GM23248 (cell line): ENCODE results near the gene FAM216B. TPM values are rescaled to one million over a fixed set of nuclear protein-coding genes. Genes with fewer than 3 reads are reported as not detected.

ENCODE experiments used
- DNase-seq: peaks from one replicate; pipeline ENCODE4 v3.0.0-alpha.2; 2015
- H2AFZ ChIP-seq: fragments of 200-600 bp; sonication (generic); 2 replicates; pipeline ENCODE4 v1.6.1; 2016; ENCODE audit warnings: antibody characterized with exemption
- H3F3A ChIP-seq: fragments of 200-600 bp; sonication (generic); 2 replicates; pipeline ENCODE4 v1.6.1; 2016; ENCODE audit warnings: mild to moderate bottlenecking, antibody characterized with exemption, mixed run types; ENCODE audit not compliant: insufficient read depth
- H3K27ac ChIP-seq: fragments of 200-600 bp; sonication (generic); 2 replicates; pipeline ENCODE4 v1.5.1; 2016; ENCODE audit warnings: mild to moderate bottlenecking
- H3K27me3 ChIP-seq: fragments of 200-600 bp; sonication (generic); replicated peaks from 2 replicates; pipeline ENCODE4 v1.6.1; 2016; ENCODE audit warnings: mild to moderate bottlenecking; ENCODE audit not compliant: insufficient read depth
- H3K36me3 ChIP-seq: fragments of 200-600 bp; sonication (generic); 2 replicates; pipeline ENCODE4 v1.6.1; 2016; ENCODE audit warnings: low read depth, mild to moderate bottlenecking
- H3K4me1 ChIP-seq: fragments of 200-600 bp; sonication (generic); 2 replicates; pipeline ENCODE4 v1.6.1; 2016; ENCODE audit warnings: mild to moderate bottlenecking; ENCODE audit not compliant: insufficient read depth
- H3K4me2 ChIP-seq: fragments of 200-600 bp; sonication (generic); one replicate; pipeline ENCODE4 v1.6.1; 2016; ENCODE audit warnings: mild to moderate bottlenecking; ENCODE audit not compliant: unreplicated experiment
- H3K4me3 ChIP-seq: fragments of 200-600 bp; sonication (generic); 2 replicates; pipeline ENCODE4 v1.5.1; 2016; ENCODE audit warnings: mild to moderate bottlenecking
- H3K79me2 ChIP-seq: fragments of 200-600 bp; sonication (generic); 2 replicates; pipeline ENCODE4 v1.6.1; 2016; ENCODE audit warnings: mild to moderate bottlenecking; ENCODE audit not compliant: insufficient read depth
- H3K9ac ChIP-seq: fragments of 200-600 bp; sonication (generic); 2 replicates; pipeline ENCODE4 v1.6.1; 2016; ENCODE audit warnings: mild to moderate bottlenecking
- H3K9me2 ChIP-seq: fragments of 200-600 bp; sonication (generic); 2 replicates; pipeline ENCODE4 v1.6.1; 2016; ENCODE audit warnings: mixed run types, mild to moderate bottlenecking, moderate library complexity; ENCODE audit not compliant: insufficient read depth
- H3K9me3 ChIP-seq: fragments of 200-600 bp; sonication (generic); one replicate; pipeline ENCODE4 v1.6.1; 2017; ENCODE audit warnings: low read depth
- H4K20me1 ChIP-seq: fragments of 200-600 bp; sonication (generic); 2 replicates; pipeline ENCODE4 v1.6.0; 2016; ENCODE audit not compliant: insufficient read depth
- EZH2 ChIP-seq: fragments of 200-600 bp; sonication (generic); IDR thresholded peaks from 2 replicates; pipeline ENCODE4 v1.6.1; 2018; ENCODE audit warnings: antibody characterized with exemption, mild to moderate bottlenecking; ENCODE audit not compliant: insufficient read depth, poor library complexity, severe bottlenecking
- EZH2phosphoT487 ChIP-seq: fragments of 200-600 bp; sonication (generic); IDR thresholded peaks from 2 replicates; pipeline ENCODE4 v1.6.1; 2018; ENCODE audit warnings: antibody characterized with exemption, moderate library complexity, mild to moderate bottlenecking, low read depth; ENCODE audit not compliant: insufficient read depth
- WGBS, 2 experiments: methylation state at CpG; one replicate each; pipeline ENCODE4 v1.1.6; 2015 to 2017; ENCODE audit warnings: low lambda C conversion rate in 2 of 2, low coverage in 1 of 2; ENCODE audit errors: missing lambda C conversion rate in 2 of 2; 5-methylcytosine and 5-hydroxymethylcytosine counted together
- in situ Hi-C: fragments of 300-500 bp; cut with MboI; formaldehyde crosslinking; loops from 2 replicates; pipeline ENCODE4 v1.15.0; 2020
- polyA plus RNA-seq: library from polyadenylated mRNA; unstranded; fragments of >200 nt; fragmentation: Nextera tagmentation; extraction: Ambion mirVana; gene quantifications from 2 replicates; pipeline ENCODE4 v1.2.1, GENCODE V29; 2016
- total RNA-seq: library from RNA; depleted of rRNA; stranded (reverse); fragments of >200 nt; shearing (Covaris generic); gene quantifications from 2 replicates; pipeline ENCODE4 v1.2.3, GENCODE V29; 2014

The FAM216B gene
- total and polyA plus RNA-seq, 2 experiments from 2014 or later = not detected

GRCh38 chr13:42786715-42787114 lies 5.3 kb downstream of the FAM216B start:
- Histone ChIP-seq H3K9me3 (no peaks in the 10 kb centered on the region), H3K4me2 (no peak overlapping the region), H3K27ac (no peak overlapping the region), H3K79me2 (no peaks in the 10 kb centered on the region), H2AFZ (no peak overlapping the region), H3F3A (no peaks in the 10 kb centered on the region), H3K36me3 (no peaks in the 10 kb centered on the region), H4K20me1 (no peaks in the 10 kb centered on the region), H3K9ac (no peak overlapping the region), H3K4me3 (no peak overlapping the region), H3K27me3 (no peaks in the 10 kb centered on the region), H3K4me1 (no peaks in the 10 kb centered on the region), H3K9me2 (no peaks in the 10 kb centered on the region)
- DNase-seq = no peak
- 46 to 47% methylated on average over 7 of the region's 7 CpGs for WGBS, 2 experiments
- in situ Hi-C loops = no loop called here
- TF ChIP-seq EZH2phosphoT487 = no peak

- in situ Hi-C loops = no loop called here
- WGBS, 2 experiments = 93% methylated on average over 4 of the region's 4 CpGs
- Histone ChIP-seq H4K20me1 (no peaks in the 10 kb centered on the region), H3F3A (no peaks in the 10 kb centered on the region), H3K36me3 (no peaks in the 10 kb centered on the region), H3K9ac (no peak overlapping the region), H3K27ac (no peak overlapping the region), H2AFZ (no peak overlapping the region), H3K4me1 (no peaks in the 10 kb centered on the region), H3K79me2 (no peaks in the 10 kb centered on the region), H3K4me2 (no peak overlapping the region), H3K4me3 (no peak overlapping the region), H3K27me3 (no peaks in the 10 kb centered on the region), H3K9me3 (no peaks in the 10 kb centered on the region), H3K9me2 (no peaks in the 10 kb centered on the region)
- no peak for TF ChIP-seq EZH2phosphoT487
- no peak for TF ChIP-seq EZH2
- DNase-seq = no peak
These were observed 7.2 kb downstream of the FAM216B start for GRCh38 chr13:42788601-42789000.

- H3K9ac ChIP-seq = no peak overlapping the region
- TF ChIP-seq EZH2phosphoT487 (no peak), EZH2 (no peak)
These were observed 10.8 kb downstream of the FAM216B start for GRCh38 chr13:42792154-42792553.

GRCh38 chr13:42794577-42795275 lies 13.3 kb downstream of the FAM216B start:
- Histone ChIP-seq H3K4me1 (no peaks in the 10 kb centered on the region), H3K9me2 (no peaks in the 10 kb centered on the region), H3F3A (no peaks in the 10 kb centered on the region), H3K36me3 (no peaks in the 10 kb centered on the region), H2AFZ (no peak overlapping the region), H3K27me3 (no peaks in the 10 kb centered on the region), H3K9ac (no peak overlapping the region), H3K27ac (no peak overlapping the region), H3K9me3 (no peaks in the 10 kb centered on the region), H3K4me3 (no peak overlapping the region), H3K79me2 (no peaks in the 10 kb centered on the region), H3K4me2 (no peak overlapping the region), H4K20me1 (no peaks in the 10 kb centered on the region)
- peak; percentile 22 for DNase-seq
- no peak for TF ChIP-seq EZH2
- TF ChIP-seq EZH2phosphoT487 = no peak
- in situ Hi-C loops = no loop called here
- 76 to 77% methylated on average over 5 of the region's 5 CpGs for WGBS, 2 experiments

More at GRCh38 chr13:42792154-42792553, 10.8 kb downstream of the FAM216B start:
- Histone ChIP-seq H2AFZ (no peak overlapping the region), H3K36me3 (no peaks in the 10 kb centered on the region), H3K9me2 (no peaks in the 10 kb centered on the region), H4K20me1 (no peaks in the 10 kb centered on the region), H3F3A (no peaks in the 10 kb centered on the region), H3K4me2 (no peak overlapping the region), H3K27ac (no peak overlapping the region), H3K79me2 (no peaks in the 10 kb centered on the region), H3K9me3 (no peaks in the 10 kb centered on the region), H3K4me3 (no peak overlapping the region), H3K27me3 (no peaks in the 10 kb centered on the region), H3K4me1 (no peaks in the 10 kb centered on the region)
- in situ Hi-C loops = no loop called here
- DNase-seq = no peak
- 73 to 75% methylated on average over 4 of the region's 4 CpGs for WGBS, 2 experiments
